HepG2 (cell line): ENCODE data around the gene B3GNT7. TPM values are rescaled to one million over a fixed set of nuclear protein-coding genes. Genes with fewer than 3 reads are reported as not detected.

Experiments
- AGO2 ChIP-seq: fragments of 200-400 bp; formaldehyde crosslinking; optimal IDR thresholded peaks from 2 replicates; pipeline ENCODE3; 2017; ENCODE audit warnings: mild to moderate bottlenecking, low read depth, low read length, moderate library complexity
- AHDC1 ChIP-seq: sonication (generic); formaldehyde crosslinking; IDR thresholded peaks from 2 replicates; pipeline ENCODE4 v1.5.1; 2020; ENCODE audit warnings: mild to moderate bottlenecking, missing genetic modification reagents, borderline replicate concordance
- ATAD3A ChIP-seq: sonication (generic); formaldehyde crosslinking; IDR thresholded peaks from 2 replicates; pipeline ENCODE4 v1.4.0; 2020; ENCODE audit warnings: missing genetic modification reagents
- CREB3 ChIP-seq: sonication (generic); formaldehyde crosslinking; IDR thresholded peaks from 2 replicates; pipeline ENCODE4 v1.5.0; 2020; ENCODE audit warnings: missing genetic modification reagents
- DMTF1 ChIP-seq: sonication (generic); formaldehyde crosslinking; IDR thresholded peaks from 2 replicates; pipeline ENCODE4 v1.4.0; 2020; ENCODE audit warnings: mild to moderate bottlenecking, missing genetic modification reagents
- GPN1 ChIP-seq: sonication (generic); formaldehyde crosslinking; IDR thresholded peaks from 2 replicates; pipeline ENCODE4 v1.5.1; 2020; ENCODE audit warnings: missing genetic modification reagents, borderline replicate concordance
- HNRNPL ChIP-seq: fragments of 200-400 bp; formaldehyde crosslinking; IDR thresholded peaks from 2 replicates; pipeline ENCODE4 v1.6.1; 2017; ENCODE audit warnings: mild to moderate bottlenecking, low read depth, low read length
- KDM6A ChIP-seq: IDR thresholded peaks from 2 replicates; pipeline ENCODE4 v1.6.1; 2016; ENCODE audit warnings: low read depth
- MTF2 ChIP-seq: sonication (generic); formaldehyde crosslinking; IDR thresholded peaks from 2 replicates; pipeline ENCODE4 v1.5.0; 2020; ENCODE audit warnings: missing genetic modification reagents, borderline replicate concordance
- NFE2L1 ChIP-seq: sonication (generic); formaldehyde crosslinking; IDR thresholded peaks from 2 replicates; pipeline ENCODE4 v1.4.0; 2020; ENCODE audit warnings: missing genetic modification reagents, mild to moderate bottlenecking, borderline replicate concordance
- NR2F6 ChIP-seq, 2 experiments: IDR thresholded peaks; 2 replicates each; pipeline ENCODE4 v1.6.1; 2016; ENCODE audit warnings: antibody characterized with exemption in 1 of 2, mild to moderate bottlenecking in 1 of 2
- PAWR ChIP-seq: sonication (generic); formaldehyde crosslinking; IDR thresholded peaks from 2 replicates; pipeline ENCODE4 v1.4.0; 2020; ENCODE audit warnings: missing genetic modification reagents, mild to moderate bottlenecking, borderline replicate concordance
- TFDP2 ChIP-seq: sonication (generic); formaldehyde crosslinking; IDR thresholded peaks from 2 replicates; pipeline ENCODE4 v1.4.0; 2020; ENCODE audit warnings: missing genetic modification reagents
- TMF1 ChIP-seq: sonication (generic); formaldehyde crosslinking; IDR thresholded peaks from 2 replicates; pipeline ENCODE4 v1.8.1; 2022; ENCODE audit warnings: low read depth, missing genetic modification reagents
- TRIM22 ChIP-seq: fragments of 450-650 bp; IDR thresholded peaks from 2 replicates; pipeline ENCODE4 v1.6.1; 2017
- ZNF263 ChIP-seq: sonication (generic); formaldehyde crosslinking; IDR thresholded peaks from 2 replicates; pipeline ENCODE4 v1.4.0; 2020; ENCODE audit warnings: missing genetic modification reagents
- ZNF337 ChIP-seq: sonication (generic); formaldehyde crosslinking; IDR thresholded peaks from 2 replicates; pipeline ENCODE4 v1.5.1; 2020; ENCODE audit warnings: missing genetic modification reagents, low read depth, mild to moderate bottlenecking, borderline replicate concordance
- ZNF572 ChIP-seq: sonication (generic); formaldehyde crosslinking; IDR thresholded peaks from 2 replicates; pipeline ENCODE4 v1.5.1; 2020; ENCODE audit warnings: mild to moderate bottlenecking, missing genetic modification reagents
- ZNF619 ChIP-seq: sonication (generic); formaldehyde crosslinking; IDR thresholded peaks from 2 replicates; pipeline ENCODE4 v1.4.0; 2020; ENCODE audit warnings: mild to moderate bottlenecking, missing genetic modification reagents
- polyA plus RNA-seq, 8 experiments: library from polyadenylated mRNA; depleted of rRNA in 3 of 8; stranded (reverse) in 7 of 8; unstranded in 1 of 8; fragments of >200 nt; fragmentation: Illumina TruSeq in 4 of 8; extraction: Trizol in 4 of 8; gene quantifications; 2 replicates each; pipeline versions ENCODE4 v1.2.1 to v1.2.3, GENCODE V29; 2011 to 2016; ENCODE audit warnings: low read depth in 4 of 8, missing spikeins in 1 of 8, mixed read lengths in 1 of 8; ENCODE audit not compliant: insufficient read depth in 1 of 8
- total RNA-seq, 5 experiments: library from RNA; depleted of rRNA; stranded (reverse); fragments of >200 nt; fragmentation: Illumina TruSeq; extraction: Trizol; gene quantifications; 2 replicates each; pipeline ENCODE4 v1.2.3, GENCODE V29; 2016; ENCODE audit warnings: low read depth in 1 of 5

Gene B3GNT7
- total and polyA plus RNA-seq, 2 of the 13 experiments (the other 11 are each of a cell fraction or from before 2014, with no cell fraction given): 0.04 to 0.24 TPM

GRCh38 chr2:231388725-231389346 is 6.7 kb upstream of the B3GNT7 start (continued):
- TF ChIP-seq ZNF619 (CRISPR knock-in tag) (no peak), AHDC1 (CRISPR knock-in tag) (no peak), GPN1 (no peak), KDM6A (CRISPR knock-in tag) (no peak), CREB3 (no peak), ZNF572 (CRISPR knock-in tag) (no peak), PAWR (0 out of 2 replicates have a peak, but pooled peaks have one; percentile 57), ATAD3A (CRISPR knock-in tag) (no peak), ZNF263 (0 out of 2 replicates have a peak, but pooled peaks have one; percentile 15), TMF1 (no peak), MTF2 (CRISPR knock-in tag) (no peak), HNRNPL (peak; percentile 95), NR2F6 (IDR thresholded peaks at IDR 0.05) (no peak), NR2F6 (CRISPR knock-in tag; IDR thresholded peaks at IDR 0.05) (no peak), DMTF1 (no peak), AGO2 (no peak), NFE2L1 (CRISPR knock-in tag) (no peak), TFDP2 (CRISPR knock-in tag) (no peak), TRIM22 (no peak), ZNF337 (CRISPR knock-in tag) (no peak)
